CD4-positive, alpha-beta T cell treated with Interleukin-4 for 4 hours (primary cell): Measurements from ENCODE around the gene SLC5A12.
"Not testable (repeated sequence)": the region's sequence is repeated elsewhere in the genome, so short reads cannot be mapped to it uniquely, and the experiment has no call there.

Experiments
- DNase-seq: peaks from one replicate; pipeline ENCODE4 v3.0.0-alpha.2; 2020

SLC5A12 gene

DNA sequence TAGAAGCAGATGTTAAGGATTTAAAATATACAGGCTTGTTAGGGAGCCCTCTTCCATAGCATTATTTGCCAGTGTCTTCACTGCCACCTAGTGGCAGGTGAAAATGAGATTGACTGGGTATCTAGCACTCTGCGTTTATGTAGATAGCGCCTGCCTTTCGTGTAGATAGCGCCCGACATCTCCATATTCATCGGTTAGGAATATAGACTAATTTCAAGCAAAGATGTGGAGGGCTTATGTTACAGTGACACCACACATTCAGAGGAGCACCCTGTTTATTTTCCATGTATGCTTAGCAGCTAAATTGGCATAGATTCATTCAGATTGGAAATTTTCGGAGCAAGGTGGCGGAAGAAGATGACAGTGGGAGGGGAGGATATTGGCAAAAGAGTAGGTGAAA lies 72.0 kb downstream of the SLC5A12 start:
- peak; percentile 1 for DNase-seq

DNA sequence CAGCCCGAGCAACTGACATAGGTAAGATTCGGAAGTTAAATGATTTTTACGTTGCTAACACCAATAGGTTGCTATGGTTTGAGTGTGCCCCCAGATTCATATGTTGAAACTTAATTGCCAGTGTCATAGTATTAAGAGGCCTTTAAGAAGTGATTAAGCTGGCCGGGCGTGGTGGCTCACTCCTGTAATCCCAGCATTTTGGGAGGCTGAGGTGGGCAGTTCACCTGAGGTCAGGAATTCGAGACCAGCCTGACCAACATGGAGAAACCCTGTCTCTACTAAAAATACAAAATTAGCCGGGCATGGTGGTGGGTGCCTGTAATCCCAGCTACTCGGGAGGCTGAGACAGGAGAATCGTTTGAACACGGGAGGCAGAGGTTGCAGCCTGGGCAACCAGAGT lies 78.5 kb downstream of the SLC5A12 start:
- not testable (repeated sequence) for DNase-seq

- DNase-seq, result no peak
Measured at GRCh38 chr11:26632691-26633159, 89.1 kb downstream of the SLC5A12 start.

DNA sequence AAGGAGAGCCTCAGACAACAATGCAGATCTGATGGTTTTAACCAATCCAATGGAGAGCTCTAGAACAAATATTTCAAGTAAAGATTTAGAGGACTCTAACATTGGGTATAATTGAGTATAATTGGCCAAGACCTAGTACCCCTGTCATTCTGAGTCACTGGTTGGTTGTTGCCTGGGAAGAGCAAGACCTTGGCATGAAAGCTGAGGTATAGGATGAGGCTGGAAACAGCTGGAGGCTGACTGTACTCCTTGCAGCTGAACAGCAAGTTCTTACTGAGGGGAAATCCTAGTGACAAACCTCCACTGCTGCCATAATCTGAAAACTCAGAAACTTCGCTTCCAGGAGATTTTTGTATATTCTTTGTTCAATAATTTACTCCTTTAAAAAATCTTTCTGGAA lies 95.5 kb downstream of the SLC5A12 start:
- DNase-seq, result no peak

GRCh38 chr11:26623076-26623659 lies 98.7 kb downstream of the SLC5A12 start:
- no peak for DNase-seq

- no peak for DNase-seq
Measured at GRCh38 chr11:26622181-26622580, 99.7 kb downstream of the SLC5A12 start.

DNA sequence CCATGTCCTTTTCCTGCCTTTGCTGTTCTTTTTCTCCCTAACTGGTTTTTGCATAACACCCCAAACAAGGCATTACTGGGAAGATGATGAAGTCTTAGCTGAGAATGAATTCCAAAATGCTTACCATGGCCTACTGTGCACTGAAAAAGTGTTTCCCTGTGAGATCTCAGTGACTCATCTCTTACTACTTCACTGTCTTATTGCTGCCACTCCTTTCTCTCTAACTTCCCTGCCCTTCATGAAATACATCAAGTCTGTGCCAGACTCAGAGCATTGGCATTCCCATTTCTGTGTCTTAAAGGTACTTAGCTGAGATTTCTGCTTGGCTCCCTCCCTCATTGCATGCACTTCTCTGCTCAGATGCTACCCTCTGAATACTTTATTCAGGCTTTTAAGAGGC lies 100.7 kb downstream of the SLC5A12 start:
- no peak for DNase-seq

GRCh38 chr11:26620282-26621045 lies 101.4 kb downstream of the SLC5A12 start:
- DNase-seq, result no peak

- no peak for DNase-seq
Measured at GRCh38 chr11:26618441-26618840, 103.4 kb downstream of the SLC5A12 start.
